HepG2 (cell line): ENCODE data around the gene NDUFC1. TPM values are rescaled to one million over a fixed set of nuclear protein-coding genes. Genes with fewer than 3 reads are reported as not detected.

Source experiments
- ATAC-seq: fragments of 200-7000 bp; cut with Tn5 transposase; 3 replicates; pipeline ENCODE4 v1.9.1; 2020; ENCODE audit warnings: mild to moderate bottlenecking, moderate library complexity
- BruUV-seq: library from RNA; stranded (reverse); fragments of 400-500 nt; replicated peaks from 2 replicates; lab custom pipeline; 2021; lab: Mats Ljungman, UMichigan
- CTCF ChIA-PET: fragments of 300-600 bp; formaldehyde crosslinking; extraction: SDS; loops from one replicate; lab custom pipeline; 2021; ENCODE audit warnings: low total read pairs, inconsistent platforms, low intra/inter-chr PET ratio; lab: Yijun Ruan, JAX
- POLR2A ChIA-PET: fragments of 350-600 bp; sonication (Branson Sonifier 250); formaldehyde crosslinking; loops from one replicate; lab custom pipeline; 2020; ENCODE audit warnings: antibody characterized with exemption, inconsistent platforms; lab: Yijun Ruan, JAX
- DNase-seq: peaks from one replicate; pipeline ENCODE4 v3.0.0-alpha.2; 2015; ENCODE audit warnings: low spot score
- FAIRE-seq: peaks from 3 replicates; lab custom pipeline; 2011; peaks lifted over from hg19 to GRCh38; lab: Jason Lieb, UNC
- H2AFZ ChIP-seq: one replicate; pipeline ENCODE4 v1.6.1; 2011; ENCODE audit warnings: low read length, inconsistent platforms
- H3K27ac ChIP-seq: fragments of 300-600 bp; 3 replicates; pipeline ENCODE4 v1.8.0; 2011; ENCODE audit warnings: mixed run types, mild to moderate bottlenecking, mixed read lengths, low read length, inconsistent platforms; ENCODE audit not compliant: insufficient read depth; ENCODE audit errors: extremely low read length
- H3K27me3 ChIP-seq, 2 experiments: fragments of 200-600 bp in 1 of 2; 2 replicates in 1 of 2; 3 replicates in 1 of 2; pipeline versions ENCODE4 v1.6.0 to v1.8.0; 2011; ENCODE audit warnings: low read length in 2 of 2, mild to moderate bottlenecking in 2 of 2, moderate library complexity in 2 of 2, inconsistent platforms in 1 of 2; ENCODE audit not compliant: insufficient read depth in 2 of 2, control insufficient read depth in 1 of 2
- H3K36me3 ChIP-seq, 2 experiments: fragments of 200-600 bp in 1 of 2; replicated peaks in 1 of 2; 2 replicates in 1 of 2; 3 replicates in 1 of 2; pipeline versions ENCODE4 v1.5.1 to v1.8.0; 2011; ENCODE audit warnings: low read length in 2 of 2, inconsistent platforms in 1 of 2; ENCODE audit not compliant: insufficient read depth in 2 of 2, control insufficient read depth in 1 of 2
- H3K4me1 ChIP-seq: 2 replicates; pipeline ENCODE4 v1.5.1; 2012; ENCODE audit warnings: low read length, inconsistent platforms; ENCODE audit not compliant: insufficient read depth
- H3K4me2 ChIP-seq: 2 replicates; pipeline ENCODE4 v1.6.0; 2011; ENCODE audit warnings: low read depth, low read length, inconsistent platforms
- H3K4me3 ChIP-seq, 3 experiments: fragments of 200-600 bp in 1 of 3; sonication (generic), shearing (Covaris generic) in 1 of 3; replicated peaks in 1 of 3; 2 replicates each; pipeline ENCODE4 v1.5.1; 2011 to 2016; ENCODE audit warnings: low read length in 3 of 3, inconsistent platforms in 2 of 3, low read depth in 2 of 3, mild to moderate bottlenecking in 2 of 3, control low read depth in 1 of 3, mixed read lengths in 1 of 3; ENCODE audit not compliant: insufficient read depth in 1 of 3
- H3K79me2 ChIP-seq: one replicate; pipeline ENCODE4 v1.6.1; 2011; ENCODE audit warnings: low read length, inconsistent platforms; ENCODE audit not compliant: insufficient read depth
- H3K9ac ChIP-seq: 2 replicates; pipeline ENCODE4 v1.6.0; 2011; ENCODE audit warnings: mild to moderate bottlenecking, low read depth, low read length, inconsistent platforms; ENCODE audit not compliant: insufficient read depth
- H3K9me3 ChIP-seq: 2 replicates; pipeline ENCODE4 v1.5.1; 2012; ENCODE audit warnings: mild to moderate bottlenecking, low read length
- H4K20me1 ChIP-seq: 2 replicates; pipeline ENCODE4 v1.6.0; 2011; ENCODE audit warnings: inconsistent platforms, mild to moderate bottlenecking, low read length, moderate library complexity; ENCODE audit not compliant: insufficient read depth
- RFX3 ChIP-seq: IDR thresholded peaks from 2 replicates; pipeline ENCODE4 v1.6.1; 2016; ENCODE audit warnings: missing biosample characterization, missing genetic modification reagents
- ZNF121 ChIP-seq: sonication (generic); formaldehyde crosslinking; IDR thresholded peaks from 2 replicates; pipeline ENCODE4 v1.5.0; 2020; ENCODE audit warnings: mild to moderate bottlenecking, missing genetic modification reagents
- WGBS: methylation state at CpG from one replicate; pipeline ENCODE4 v1.1.6; 2017; ENCODE audit warnings: low lambda C conversion rate; 5-methylcytosine and 5-hydroxymethylcytosine counted together
- in situ Hi-C: cut with HindIII; loops from 2 replicates; pipeline ENCODE4 v1.10.0; 2017; ENCODE audit warnings: low pct_unique_long_range_greater_than_20kb; ENCODE audit not compliant: extremely low pct_ligation_motif_present
- intact Hi-C: fragments of 100-400 bp; cut with micrococcal nuclease; formaldehyde crosslinking; loops from one replicate; pipeline ENCODE4 v1.10.0; 2022; ENCODE audit not compliant: unreplicated experiment
- polyA plus RNA-seq, 8 experiments: library from polyadenylated mRNA; depleted of rRNA in 3 of 8; stranded (reverse) in 7 of 8; unstranded in 1 of 8; fragments of >200 nt; fragmentation: Illumina TruSeq in 4 of 8; extraction: Trizol in 4 of 8; gene quantifications; 2 replicates each; pipeline versions ENCODE4 v1.2.1 to v1.2.3, GENCODE V29; 2011 to 2016; ENCODE audit warnings: low read depth in 4 of 8, missing spikeins in 1 of 8, mixed read lengths in 1 of 8; ENCODE audit not compliant: insufficient read depth in 1 of 8
- total RNA-seq, 5 experiments: library from RNA; depleted of rRNA; stranded (reverse); fragments of >200 nt; fragmentation: Illumina TruSeq; extraction: Trizol; gene quantifications; 2 replicates each; pipeline ENCODE4 v1.2.3, GENCODE V29; 2016; ENCODE audit warnings: low read depth in 1 of 5
- TF ChIP-seq, protein P1 (sequence below): sonication (generic); formaldehyde crosslinking; IDR thresholded peaks from 2 replicates; pipeline ENCODE4 v1.4.0; 2020; ENCODE audit warnings: missing genetic modification reagents

The NDUFC1 gene
- total and polyA plus RNA-seq, 2 of the 13 experiments (the other 11 are each of a cell fraction or from before 2014, with no cell fraction given): 43.4 to 96.4 TPM

- FAIRE-seq (no peak), ATAC-seq (no peak), DNase-seq (no peak)
- in situ Hi-C loops: no loop called here
- TF ChIP-seq, protein P1, sequence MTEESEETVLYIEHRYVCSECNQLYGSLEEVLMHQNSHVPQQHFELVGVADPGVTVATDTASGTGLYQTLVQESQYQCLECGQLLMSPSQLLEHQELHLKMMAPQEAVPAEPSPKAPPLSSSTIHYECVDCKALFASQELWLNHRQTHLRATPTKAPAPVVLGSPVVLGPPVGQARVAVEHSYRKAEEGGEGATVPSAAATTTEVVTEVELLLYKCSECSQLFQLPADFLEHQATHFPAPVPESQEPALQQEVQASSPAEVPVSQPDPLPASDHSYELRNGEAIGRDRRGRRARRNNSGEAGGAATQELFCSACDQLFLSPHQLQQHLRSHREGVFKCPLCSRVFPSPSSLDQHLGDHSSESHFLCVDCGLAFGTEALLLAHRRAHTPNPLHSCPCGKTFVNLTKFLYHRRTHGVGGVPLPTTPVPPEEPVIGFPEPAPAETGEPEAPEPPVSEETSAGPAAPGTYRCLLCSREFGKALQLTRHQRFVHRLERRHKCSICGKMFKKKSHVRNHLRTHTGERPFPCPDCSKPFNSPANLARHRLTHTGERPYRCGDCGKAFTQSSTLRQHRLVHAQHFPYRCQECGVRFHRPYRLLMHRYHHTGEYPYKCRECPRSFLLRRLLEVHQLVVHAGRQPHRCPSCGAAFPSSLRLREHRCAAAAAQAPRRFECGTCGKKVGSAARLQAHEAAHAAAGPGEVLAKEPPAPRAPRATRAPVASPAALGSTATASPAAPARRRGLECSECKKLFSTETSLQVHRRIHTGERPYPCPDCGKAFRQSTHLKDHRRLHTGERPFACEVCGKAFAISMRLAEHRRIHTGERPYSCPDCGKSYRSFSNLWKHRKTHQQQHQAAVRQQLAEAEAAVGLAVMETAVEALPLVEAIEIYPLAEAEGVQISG (CRISPR knock-in tag): no peak
- TF ChIP-seq ZNF121 (CRISPR knock-in tag): 0 out of 2 replicates have a peak, but pooled peaks have one; percentile 24
- H2AFZ ChIP-seq: no peak overlapping the region
- H3K4me3 ChIP-seq: no peak overlapping the region
- H3K79me2 ChIP-seq: no peaks in the 10 kb centered on the region
- no peak overlapping the region for H3K27ac ChIP-seq
- H3K9ac ChIP-seq: no peak overlapping the region
- BruUV-seq: no TSS peak
- no peaks in the 10 kb centered on the region; a peak in 1 of 5 replicates for H3K27me3 ChIP-seq
- intact Hi-C loops: no loop called here
- ChIA-PET CTCF (no interaction called here), POLR2A (no interaction called here)
- no peaks in the 10 kb centered on the region for H4K20me1 ChIP-seq
- H3K9me3 ChIP-seq: no peaks in the 10 kb centered on the region
- H3K36me3 ChIP-seq: no peaks in the 10 kb centered on the region
- H3K4me1 ChIP-seq: peaks cover 39% of the 10 kb centered on the region
- H3K4me2 ChIP-seq: no peak overlapping the region
Measured at GRCh38 chr4:139247241-139247640, 55.0 kb downstream of the NDUFC1 start.

DNA sequence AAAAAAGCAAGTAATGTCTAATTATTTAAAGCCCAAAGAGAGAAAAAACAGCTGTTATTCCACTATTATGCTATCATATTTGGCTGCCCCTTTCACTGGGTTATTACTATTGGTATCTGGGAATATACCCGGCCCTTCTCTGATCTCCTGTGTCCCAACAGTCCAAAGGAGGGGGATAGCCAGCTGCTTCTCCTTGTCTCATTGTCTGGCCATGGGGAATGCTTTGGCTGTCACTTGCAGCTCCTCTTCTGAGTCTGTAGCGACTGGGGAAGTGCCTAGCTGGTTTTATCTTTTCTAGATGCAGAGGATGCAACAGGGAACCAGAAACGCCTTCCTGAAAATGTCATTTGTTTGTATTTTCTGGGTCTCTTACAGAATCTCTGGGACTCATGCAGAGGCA, 56.1 kb downstream of the NDUFC1 start:
- peaks cover 50% of the 10 kb centered on the region for H3K4me1 ChIP-seq
- in situ Hi-C loops (no loop called here), intact Hi-C loops (no loop called here)
- no peak for DNase-seq
- H4K20me1 ChIP-seq: no peaks in the 10 kb centered on the region
- H3K9ac ChIP-seq: no peak overlapping the region
- H3K4me3 ChIP-seq: no peak overlapping the region
- no peak overlapping the region for H3K4me2 ChIP-seq
- no peaks in the 10 kb centered on the region for H3K36me3 ChIP-seq
- POLR2A ChIA-PET: no interaction called here
- no peak overlapping the region for H2AFZ ChIP-seq
- 38% methylated on average over 3 of the region's 3 CpGs for WGBS
- no peaks in the 10 kb centered on the region for H3K79me2 ChIP-seq
- no peaks in the 10 kb centered on the region for H3K9me3 ChIP-seq
- no peak for FAIRE-seq
- no TSS peak for BruUV-seq
- TF ChIP-seq RFX3 (CRISPR knock-in tag): no peak
- TF ChIP-seq, all 625 proteins: peak for 0
- ATAC-seq: no peak
- Histone ChIP-seq H3K27me3 (no peaks in the 10 kb centered on the region; a peak in 1 of 5 replicates), H3K27ac (no peak overlapping the region)
- CTCF ChIA-PET: no interaction called here
